ENCODE results near the gene ILKAP. TPM values are rescaled to one million over a fixed set of nuclear protein-coding genes. Genes with fewer than 3 reads are reported as not detected.

Gene ILKAP
- total and polyA plus RNA-seq, 4 experiments from 2014 or later: 44.4 to 87.8 (median 63.2) TPM

GRCh38 chr2:238146884-238147544, 56.5 kb downstream of the ILKAP start:
- Mint-ChIP-seq H3K36me3 (no peaks in the 10 kb centered on the region), H3K4me1 (peaks cover 0 to 4% (median under 1%) of the 10 kb centered on the region in 4 donors), H3K27ac (no peak overlapping the region), H3K4me3 (no peak overlapping the region), H3K27me3 (no peaks in the 10 kb centered on the region), H3K9me3 (peaks cover 0 to 2% (median 0%) of the 10 kb centered on the region in 8 donors)
- DNase-seq: no peak
- Histone ChIP-seq H3K36me3 (ENCODE audit: insufficient read depth, low read length) (no peaks in the 10 kb centered on the region), H3K27ac (ENCODE audit: low read depth, low read length) (no peak overlapping the region), H3K27me3 (ENCODE audit: insufficient read depth, low read length) (no peaks in the 10 kb centered on the region), H3K9me3 (ENCODE audit: control insufficient read depth in 1 of 2, low read length in 2 of 2) (no peaks in the 10 kb centered on the region), H3K4me1 (ENCODE audit: insufficient read depth, low read length) (no peaks in the 10 kb centered on the region), H3K4me3 (ENCODE audit: low read length in 2 of 2) (no peak overlapping the region)
- intact Hi-C loops (cut with micrococcal nuclease): loop anchor here (5.0 kb wide), 1 partner anchor 570 kb away; no protein-coding TSS in a partner anchor
- ChIA-PET POLR2A (ENCODE audit: partially characterized antibody) (no interaction called here), CTCF (ENCODE audit: partially characterized antibody) (interaction anchor here (1.0 kb wide), 1 partner anchor 117 kb away, joined by 3 read pairs; no protein-coding TSS in a partner anchor)

DNA sequence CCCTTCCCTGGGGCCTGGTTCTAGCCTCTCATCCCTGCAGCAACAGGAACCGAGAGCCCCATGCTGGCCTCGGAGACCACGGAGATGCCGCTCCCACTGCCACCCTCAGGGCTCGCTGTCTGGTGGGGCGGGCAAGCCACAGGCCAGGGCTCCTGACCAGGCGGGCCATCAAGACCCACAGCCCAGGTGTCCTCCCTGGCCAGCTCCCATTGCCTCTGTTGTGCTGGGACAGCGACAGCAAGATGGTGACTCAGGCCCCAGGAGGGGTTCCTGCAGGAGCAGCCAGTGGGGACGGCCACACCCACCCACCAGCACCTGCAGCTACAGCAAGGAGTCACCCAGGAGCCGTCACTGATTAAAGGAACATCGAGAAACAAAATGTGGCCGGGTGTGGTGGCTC, 57.6 kb downstream of the ILKAP start:
- intact Hi-C loops (cut with micrococcal nuclease): loop anchor here (5.0 kb wide), 1 partner anchor 569 kb away; no protein-coding TSS in a partner anchor
- no peaks in the 10 kb centered on the region for H3K4me1 ChIP-seq (ENCODE audit: insufficient read depth, low read length)
- no peak overlapping the region for H3K4me3 Mint-ChIP-seq

DNA sequence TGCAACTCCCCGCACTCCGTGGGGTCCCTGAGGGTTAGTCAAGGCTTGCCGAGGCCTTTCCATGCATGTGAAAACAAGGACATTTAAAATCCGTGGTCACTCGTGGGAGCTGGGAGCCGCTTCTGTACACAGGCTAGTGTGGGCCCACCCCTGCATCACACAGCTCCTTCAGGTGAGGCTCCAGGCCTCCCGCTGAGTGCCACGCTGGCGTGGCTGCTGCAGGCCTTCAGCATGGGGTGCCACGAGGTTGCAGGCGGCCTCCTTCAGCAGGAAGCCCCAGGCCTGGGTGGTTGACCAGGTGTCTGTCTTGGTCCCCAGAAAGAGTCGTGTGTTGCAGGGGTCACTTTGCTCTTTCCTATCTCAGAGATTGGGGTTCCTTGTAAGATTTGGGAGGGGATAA, 58.4 kb downstream of the ILKAP start:
- no peaks in the 10 kb centered on the region for H3K36me3 Mint-ChIP-seq
- CTCF ChIA-PET (ENCODE audit: partially characterized antibody): no interaction called here
- no peaks in the 10 kb centered on the region for H3K4me1 ChIP-seq (ENCODE audit: insufficient read depth, low read length)

More for the DNA sequence above, 57.6 kb downstream of the ILKAP start:
- no peaks in the 10 kb centered on the region for H3K36me3 Mint-ChIP-seq
- no peak overlapping the region for H3K27ac Mint-ChIP-seq
- H3K27me3 Mint-ChIP-seq: no peaks in the 10 kb centered on the region
- no peak overlapping the region for H3K4me3 ChIP-seq (ENCODE audit: low read length in 2 of 2)
- DNase-seq: no peak
- peaks cover 4 to 11% (median 7%) of the 10 kb centered on the region in 4 donors for H3K4me1 Mint-ChIP-seq
- no peaks in the 10 kb centered on the region for H3K9me3 ChIP-seq (ENCODE audit: control insufficient read depth in 1 of 2, low read length in 2 of 2)
- no peak overlapping the region for H3K27ac ChIP-seq (ENCODE audit: low read depth, low read length)
- CTCF ChIA-PET (ENCODE audit: partially characterized antibody): no interaction called here
- H3K27me3 ChIP-seq (ENCODE audit: insufficient read depth, low read length): no peaks in the 10 kb centered on the region
- peaks cover 0 to 4% (median 0%) of the 10 kb centered on the region in 8 donors for H3K9me3 Mint-ChIP-seq
- H3K36me3 ChIP-seq (ENCODE audit: insufficient read depth, low read length): no peaks in the 10 kb centered on the region
- POLR2A ChIA-PET (ENCODE audit: partially characterized antibody): no interaction called here

GRCh38 chr2:238144262-238144661, 59.2 kb downstream of the ILKAP start:
- POLR2A ChIA-PET (ENCODE audit: partially characterized antibody): no interaction called here
- no peaks in the 10 kb centered on the region for H3K36me3 Mint-ChIP-seq
- Histone ChIP-seq H3K36me3 (ENCODE audit: insufficient read depth, low read length) (no peaks in the 10 kb centered on the region), H3K27me3 (ENCODE audit: insufficient read depth, low read length) (no peaks in the 10 kb centered on the region), H3K4me1 (ENCODE audit: insufficient read depth, low read length) (no peaks in the 10 kb centered on the region), H3K27ac (ENCODE audit: low read depth, low read length) (no peak overlapping the region), H3K4me3 (ENCODE audit: low read length in 2 of 2) (no peak overlapping the region), H3K9me3 (ENCODE audit: control insufficient read depth in 1 of 2, low read length in 2 of 2) (no peaks in the 10 kb centered on the region)
- no peaks in the 10 kb centered on the region for H3K27me3 Mint-ChIP-seq
- H3K9me3 Mint-ChIP-seq: peaks cover 0 to 4% (median 0%) of the 10 kb centered on the region in 8 donors
- peaks cover 4 to 11% (median 7%) of the 10 kb centered on the region in 4 donors for H3K4me1 Mint-ChIP-seq
- no peak for DNase-seq
- intact Hi-C loops (cut with micrococcal nuclease): no loop called here
- no peak overlapping the region for H3K4me3 Mint-ChIP-seq
- no peak overlapping the region for H3K27ac Mint-ChIP-seq
- CTCF ChIA-PET (ENCODE audit: partially characterized antibody): no interaction called here

More for the DNA sequence above, 58.4 kb downstream of the ILKAP start:
- POLR2A ChIA-PET (ENCODE audit: partially characterized antibody): no interaction called here
- Histone ChIP-seq H3K9me3 (ENCODE audit: control insufficient read depth in 1 of 2, low read length in 2 of 2) (no peaks in the 10 kb centered on the region), H3K27ac (ENCODE audit: low read depth, low read length) (no peak overlapping the region), H3K4me3 (ENCODE audit: low read length in 2 of 2) (no peak overlapping the region), H3K27me3 (ENCODE audit: insufficient read depth, low read length) (no peaks in the 10 kb centered on the region), H3K36me3 (ENCODE audit: insufficient read depth, low read length) (no peaks in the 10 kb centered on the region)
- intact Hi-C loops (cut with micrococcal nuclease): loop anchor here (5.0 kb wide), 1 partner anchor 568 kb away; no protein-coding TSS in a partner anchor
- H3K4me1 Mint-ChIP-seq: peaks cover 4 to 11% (median 7%) of the 10 kb centered on the region in 4 donors
- H3K4me3 Mint-ChIP-seq: no peak overlapping the region
- no peak overlapping the region for H3K27ac Mint-ChIP-seq
- H3K27me3 Mint-ChIP-seq: no peaks in the 10 kb centered on the region
- H3K9me3 Mint-ChIP-seq: peaks cover 0 to 4% (median 0%) of the 10 kb centered on the region in 8 donors
- no peak for DNase-seq

- no peaks in the 10 kb centered on the region for H3K27me3 ChIP-seq (ENCODE audit: insufficient read depth, low read length)
- Mint-ChIP-seq H3K4me3 (no peak overlapping the region), H3K9me3 (peaks cover 0 to 4% (median 0%) of the 10 kb centered on the region in 8 donors), H3K4me1 (peaks cover 4 to 11% (median 7%) of the 10 kb centered on the region in 4 donors), H3K27me3 (no peaks in the 10 kb centered on the region), H3K27ac (no peak overlapping the region), H3K36me3 (no peaks in the 10 kb centered on the region)
- H3K27ac ChIP-seq (ENCODE audit: low read depth, low read length): no peak overlapping the region
- no peaks in the 10 kb centered on the region for H3K9me3 ChIP-seq (ENCODE audit: control insufficient read depth in 1 of 2, low read length in 2 of 2)
- POLR2A ChIA-PET (ENCODE audit: partially characterized antibody): no interaction called here
- H3K36me3 ChIP-seq (ENCODE audit: insufficient read depth, low read length): no peaks in the 10 kb centered on the region
- CTCF ChIA-PET (ENCODE audit: partially characterized antibody): no interaction called here
- intact Hi-C loops (cut with micrococcal nuclease): no loop called here
- H3K4me1 ChIP-seq (ENCODE audit: insufficient read depth, low read length): no peaks in the 10 kb centered on the region
- H3K4me3 ChIP-seq (ENCODE audit: low read length in 2 of 2): no peak overlapping the region
- DNase-seq: peak in 1 of 5 donors; percentile 30
Observed at GRCh38 chr2:238143239-238143951, 60.1 kb downstream of the ILKAP start.

DNA sequence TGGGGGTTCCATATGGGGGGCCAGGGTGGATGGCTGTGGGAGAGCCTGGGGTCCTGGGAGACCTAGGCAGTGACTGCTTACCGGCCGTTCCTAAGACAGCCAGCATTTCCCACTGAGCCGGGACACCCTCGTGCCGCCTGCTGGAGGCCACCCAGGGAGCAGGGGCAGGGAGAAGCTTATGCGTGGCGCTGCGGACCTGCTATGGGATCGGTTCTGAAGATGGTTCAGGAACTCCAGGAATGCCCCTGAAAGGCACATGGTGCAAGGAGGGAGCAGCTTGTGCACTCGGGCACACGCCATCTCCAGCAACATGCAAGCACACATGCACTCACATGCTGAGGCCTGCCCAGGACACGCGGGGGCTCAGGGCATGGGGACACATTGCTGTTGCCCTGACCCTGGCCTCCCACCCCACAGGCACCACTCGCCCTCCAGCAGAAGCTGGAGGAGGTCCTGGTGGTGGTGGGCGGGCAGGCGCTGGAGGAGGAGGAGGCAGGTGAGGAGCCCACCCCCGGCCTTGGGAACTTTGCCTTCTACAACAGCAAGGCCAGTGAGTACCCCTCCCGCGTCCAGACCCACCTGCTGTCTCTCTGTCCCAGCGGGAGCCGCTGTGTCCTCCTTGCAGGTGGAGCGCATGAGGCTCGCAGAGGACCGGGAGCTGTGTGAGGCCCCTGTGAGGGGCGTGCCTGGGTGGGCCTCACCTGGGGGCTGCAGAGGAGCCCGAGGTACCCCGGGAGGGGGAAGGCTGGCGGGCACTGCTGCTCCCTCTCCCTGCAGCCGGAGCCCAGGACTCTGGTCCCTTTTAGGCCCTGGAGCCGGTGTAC, 60.9 kb downstream of the ILKAP start:
- Mint-ChIP-seq H3K36me3 (no peaks in the 10 kb centered on the region), H3K4me1 (peaks cover 4 to 11% (median 7%) of the 10 kb centered on the region in 4 donors), H3K9me3 (peaks cover 0 to 4% (median 0%) of the 10 kb centered on the region in 8 donors), H3K27me3 (no peaks in the 10 kb centered on the region), H3K4me3 (no peak overlapping the region), H3K27ac (no peak overlapping the region)
- no peak for DNase-seq
- CTCF ChIA-PET (ENCODE audit: partially characterized antibody): no interaction called here
- no peak overlapping the region for H3K27ac ChIP-seq (ENCODE audit: low read depth, low read length)
- H3K4me1 ChIP-seq (ENCODE audit: insufficient read depth, low read length): no peaks in the 10 kb centered on the region
- POLR2A ChIA-PET (ENCODE audit: partially characterized antibody): interaction anchor here (0.6 kb wide), 1 partner anchor 32 kb away, joined by 4 read pairs; no protein-coding TSS in a partner anchor
- no peaks in the 10 kb centered on the region for H3K27me3 ChIP-seq (ENCODE audit: insufficient read depth, low read length)
- no peaks in the 10 kb centered on the region for H3K9me3 ChIP-seq (ENCODE audit: control insufficient read depth in 1 of 2, low read length in 2 of 2)
- intact Hi-C loops (cut with micrococcal nuclease): no loop called here
- H3K4me3 ChIP-seq (ENCODE audit: low read length in 2 of 2): no peak overlapping the region
- H3K36me3 ChIP-seq (ENCODE audit: insufficient read depth, low read length): no peaks in the 10 kb centered on the region
